Mesenchymal stem cell (in vitro differentiated cells and primary cell): ENCODE data around the gene ENDOU.
A peak's percentile ranks its signal among the peaks of the same experiment; 100 is the strongest.

ENCODE experiments used
- DNase-seq: peaks from one replicate; pipeline ENCODE4 v3.0.0-alpha.2; 2013
- H2AFZ ChIP-seq: one replicate; pipeline ENCODE4 v1.6.1; 2013; ENCODE audit warnings: low read depth, mild to moderate bottlenecking, control low read depth, inconsistent platforms, low read length, moderate library complexity
- H2AK5ac ChIP-seq: 2 replicates; pipeline ENCODE4 v1.6.1; 2013; ENCODE audit warnings: low read length, moderate library complexity, mild to moderate bottlenecking, inconsistent platforms; ENCODE audit not compliant: severe bottlenecking
- H2BK120ac ChIP-seq: one replicate; pipeline ENCODE4 v1.6.1; 2013; ENCODE audit warnings: low read depth, mild to moderate bottlenecking, inconsistent platforms, low read length, moderate library complexity
- H2BK12ac ChIP-seq, 2 experiments: one replicate each; pipeline ENCODE4 v1.6.1; 2013; ENCODE audit warnings: inconsistent platforms in 2 of 2, low read length in 2 of 2, mild to moderate bottlenecking in 2 of 2, moderate library complexity in 2 of 2, control low read depth in 1 of 2
- H2BK15ac ChIP-seq: one replicate; pipeline ENCODE4 v1.6.1; 2013; ENCODE audit warnings: mild to moderate bottlenecking, low read depth, inconsistent platforms; ENCODE audit not compliant: poor library complexity, severe bottlenecking
- H2BK5ac ChIP-seq: 2 replicates; pipeline ENCODE4 v1.6.1; 2013; ENCODE audit warnings: low read depth, mild to moderate bottlenecking, low read length, control low read depth, inconsistent platforms; ENCODE audit not compliant: poor library complexity, severe bottlenecking
- H3K14ac ChIP-seq, 2 experiments: one replicate each; pipeline ENCODE4 v1.6.1; 2013; ENCODE audit warnings: inconsistent platforms in 2 of 2, low read length in 2 of 2, control low read depth in 1 of 2, mild to moderate bottlenecking in 1 of 2, moderate library complexity in 1 of 2
- H3K18ac ChIP-seq, 2 experiments: one replicate each; pipeline ENCODE4 v1.6.1; 2013; ENCODE audit warnings: inconsistent platforms in 2 of 2, low read length in 2 of 2, control low read depth in 1 of 2, low read depth in 1 of 2, mild to moderate bottlenecking in 1 of 2
- H3K23ac ChIP-seq, 2 experiments: one replicate each; pipeline ENCODE4 v1.6.1; 2013; ENCODE audit warnings: inconsistent platforms in 2 of 2, low read length in 2 of 2, mild to moderate bottlenecking in 2 of 2, moderate library complexity in 2 of 2, control low read depth in 1 of 2
- H3K27ac ChIP-seq: 2 replicates; pipeline ENCODE4 v1.5.1; 2013; ENCODE audit warnings: mild to moderate bottlenecking, moderate library complexity, low read length, control low read depth, inconsistent platforms; ENCODE audit not compliant: poor library complexity, severe bottlenecking
- H3K27me3 ChIP-seq, 2 experiments: 2 replicates each; pipeline versions ENCODE4 v1.6.1 to v1.7.0; 2013; ENCODE audit warnings: low read length in 2 of 2, mild to moderate bottlenecking in 2 of 2, moderate library complexity in 2 of 2, control low read depth in 1 of 2, inconsistent platforms in 1 of 2; ENCODE audit not compliant: control insufficient read depth in 1 of 2, insufficient read depth in 1 of 2
- H3K36me3 ChIP-seq, 2 experiments: 2 replicates each; pipeline versions ENCODE4 v1.6.1 to v1.7.0; 2013; ENCODE audit warnings: low read length in 2 of 2, control low read depth in 1 of 2, inconsistent platforms in 1 of 2, low read depth in 1 of 2, mild to moderate bottlenecking in 1 of 2; ENCODE audit not compliant: insufficient read depth in 2 of 2, control insufficient read depth in 1 of 2
- H3K4ac ChIP-seq, 2 experiments: one replicate each; pipeline ENCODE4 v1.6.1; 2013; ENCODE audit warnings: inconsistent platforms in 2 of 2, low read length in 2 of 2, mild to moderate bottlenecking in 2 of 2, moderate library complexity in 2 of 2, control low read depth in 1 of 2, low read depth in 1 of 2
- H3K4me1 ChIP-seq: 2 replicates; pipeline ENCODE4 v1.6.1; 2013; ENCODE audit warnings: low read depth, low read length, control low read depth; ENCODE audit not compliant: control insufficient read depth, insufficient read depth
- H3K4me2 ChIP-seq: 2 replicates; pipeline ENCODE4 v1.6.1; 2013; ENCODE audit warnings: low read length, mild to moderate bottlenecking, inconsistent platforms; ENCODE audit not compliant: poor library complexity, severe bottlenecking
- H3K4me3 ChIP-seq, 2 experiments: 2 replicates each; pipeline versions ENCODE4 v1.5.1 to v1.7.0; 2013; ENCODE audit warnings: low read length in 2 of 2, mild to moderate bottlenecking in 2 of 2, control low read depth in 1 of 2, low read depth in 1 of 2; ENCODE audit not compliant: insufficient read depth in 1 of 2
- H3K79me1 ChIP-seq: replicated peaks from 2 replicates; pipeline ENCODE4 v1.6.1; 2013; ENCODE audit warnings: mild to moderate bottlenecking, control low read depth, low read length, inconsistent platforms; ENCODE audit not compliant: poor library complexity, severe bottlenecking
- H3K9ac ChIP-seq: 2 replicates; pipeline ENCODE4 v1.7.0; 2013; ENCODE audit warnings: mild to moderate bottlenecking, low read length, moderate library complexity
- H3K9me3 ChIP-seq: 2 replicates; pipeline ENCODE4 v1.7.0; 2013; ENCODE audit warnings: mild to moderate bottlenecking, low read length; ENCODE audit not compliant: control insufficient read depth
- H4K8ac ChIP-seq: one replicate; pipeline ENCODE4 v1.6.1; 2013; ENCODE audit warnings: inconsistent platforms, mild to moderate bottlenecking, low read length, moderate library complexity
- H4K91ac ChIP-seq: one replicate; pipeline ENCODE4 v1.6.1; 2013; ENCODE audit warnings: mild to moderate bottlenecking, low read length, inconsistent platforms
- WGBS: methylation state at CpG from one replicate; pipeline ENCODE4 v1.1.7; 2013; ENCODE audit warnings: mixed read lengths; 5-methylcytosine and 5-hydroxymethylcytosine counted together

ENDOU gene

DNA sequence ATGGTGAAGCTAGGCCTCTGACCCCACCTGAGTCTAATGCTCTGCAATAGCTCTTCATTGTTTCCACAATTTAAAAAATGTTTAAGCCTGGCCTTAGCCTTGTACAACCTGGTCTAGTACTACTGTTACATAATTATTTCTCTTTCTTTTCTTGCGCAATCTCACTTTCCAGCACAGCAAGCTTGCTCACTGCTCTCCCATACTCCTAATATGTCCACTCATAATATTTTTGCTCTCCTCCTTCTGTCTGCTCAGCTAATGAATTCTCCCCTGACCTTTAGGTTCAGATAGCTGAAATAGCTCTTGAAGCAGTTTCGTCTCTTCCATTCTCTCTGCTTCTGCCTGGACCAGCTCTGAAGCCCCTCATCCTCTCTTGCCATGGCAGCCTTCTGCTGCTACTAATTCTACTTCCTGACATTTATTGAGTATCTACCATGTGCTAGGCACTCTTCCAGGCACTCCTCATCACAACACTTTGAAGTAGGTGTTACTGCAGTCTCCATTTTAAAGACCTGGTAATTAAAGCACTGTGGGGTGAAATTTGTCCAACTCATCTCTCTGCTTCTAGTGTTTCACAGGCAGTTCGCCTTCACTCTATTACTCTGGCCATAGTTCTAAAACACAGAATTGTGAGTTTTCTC lies 44.9 kb upstream of the ENDOU start:
- Histone ChIP-seq H2AK5ac (peak overlapping the region; percentile 49), H2BK120ac (no peak overlapping the region)

GRCh38 chr12:47769234-47770085 lies 44.2 kb upstream of the ENDOU start:
- no peak overlapping the region for H3K4me2 ChIP-seq
- no peak overlapping the region for H2BK12ac ChIP-seq
- WGBS, result 88% methylated on average over 3 of the region's 4 CpGs
- no peak overlapping the region for H2AFZ ChIP-seq
- H3K9me3 ChIP-seq, result no peaks in the 10 kb centered on the region
- H3K9ac ChIP-seq, result no peak overlapping the region
- no peak overlapping the region for H4K8ac ChIP-seq
- H2AK5ac ChIP-seq, result peak overlapping the region; percentile 93
- H4K91ac ChIP-seq, result no peak overlapping the region
- no peak overlapping the region for H2BK120ac ChIP-seq
- H3K4me3 ChIP-seq, result no peak overlapping the region
- no peaks in the 10 kb centered on the region for H3K27me3 ChIP-seq
- H3K4me1 ChIP-seq, result peaks cover 36% of the 10 kb centered on the region
- H3K36me3 ChIP-seq, result no peaks in the 10 kb centered on the region
- no peak overlapping the region for H3K23ac ChIP-seq
- no peak overlapping the region for H2BK15ac ChIP-seq
- peak overlapping the region; percentile 66 for H3K27ac ChIP-seq
- DNase-seq, result no peak
- H3K18ac ChIP-seq, result no peak overlapping the region
- no peak overlapping the region for H2BK5ac ChIP-seq
- H3K14ac ChIP-seq, result no peak overlapping the region
- peaks cover 5% of the 10 kb centered on the region for H3K79me1 ChIP-seq
- no peak overlapping the region for H3K4ac ChIP-seq

More for the DNA sequence above, 44.9 kb upstream of the ENDOU start:
- peaks cover 9% of the 10 kb centered on the region for H3K79me1 ChIP-seq
- no peak overlapping the region for H3K9ac ChIP-seq
- H3K36me3 ChIP-seq, result no peaks in the 10 kb centered on the region
- H4K91ac ChIP-seq, result no peak overlapping the region
- no peaks in the 10 kb centered on the region for H3K9me3 ChIP-seq
- no peak overlapping the region for H3K23ac ChIP-seq
- no peak overlapping the region for H2BK5ac ChIP-seq
- H3K18ac ChIP-seq, result no peak overlapping the region
- H3K27me3 ChIP-seq, result no peaks in the 10 kb centered on the region
- no peak overlapping the region for H2AFZ ChIP-seq
- no peak for DNase-seq
- H4K8ac ChIP-seq, result no peak overlapping the region
- peaks cover 41% of the 10 kb centered on the region for H3K4me1 ChIP-seq
- H3K4ac ChIP-seq, result no peak overlapping the region
- 88% methylated on average over 3 of the region's 3 CpGs for WGBS
- H3K4me3 ChIP-seq, result no peak overlapping the region
- H3K14ac ChIP-seq, result no peak overlapping the region
- no peak overlapping the region for H3K4me2 ChIP-seq
- no peak overlapping the region for H2BK12ac ChIP-seq
- no peak overlapping the region for H3K27ac ChIP-seq
- H2BK15ac ChIP-seq, result no peak overlapping the region

DNA sequence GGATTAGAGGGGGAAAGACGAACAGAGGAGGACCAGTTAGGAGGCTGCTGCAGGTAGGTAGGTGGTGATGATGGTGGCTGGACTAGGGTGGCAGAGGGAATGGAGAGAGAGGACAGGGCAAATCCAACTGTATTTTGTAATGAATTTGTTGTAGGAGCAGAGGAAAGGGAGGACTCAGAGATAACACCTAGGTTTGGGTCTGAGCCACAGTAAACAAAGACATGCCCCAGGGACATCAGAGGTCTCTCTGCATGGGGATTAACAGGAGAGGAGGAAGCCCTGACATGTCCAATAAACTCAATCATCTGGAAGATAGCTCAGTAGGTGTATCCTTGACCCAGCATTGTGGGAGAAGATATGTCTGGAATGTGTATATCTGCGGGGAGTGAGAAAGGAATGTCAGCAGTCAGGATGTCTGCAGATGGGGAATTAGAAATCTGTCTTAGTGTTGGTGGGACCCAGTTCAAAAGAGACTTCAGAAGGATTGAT lies 43.1 kb upstream of the ENDOU start:
- Histone ChIP-seq H2AFZ (no peak overlapping the region), H2BK12ac (no peak overlapping the region), H2BK15ac (no peak overlapping the region), H3K36me3 (no peaks in the 10 kb centered on the region), H3K4me3 (no peak overlapping the region), H2BK120ac (no peak overlapping the region), H2BK5ac (no peak overlapping the region), H3K9me3 (no peaks in the 10 kb centered on the region), H3K9ac (no peak overlapping the region), H3K27ac (peak overlapping the region; percentile 85), H3K4me2 (peak overlapping the region; percentile 29), H3K23ac (no peak overlapping the region), H3K4me1 (peaks cover 41% of the 10 kb centered on the region), H3K27me3 (no peaks in the 10 kb centered on the region), H3K18ac (no peak overlapping the region), H3K4ac (no peak overlapping the region), H4K91ac (no peak overlapping the region), H3K14ac (no peak overlapping the region), H3K79me1 (no peaks in the 10 kb centered on the region), H2AK5ac (peak overlapping the region; percentile 59), H4K8ac (no peak overlapping the region)
- WGBS, result 47% methylated on average over 2 of the region's 2 CpGs
- no peak for DNase-seq

GRCh38 chr12:47767216-47767724 lies 42.0 kb upstream of the ENDOU start:
- H2AFZ ChIP-seq, result no peak overlapping the region
- H3K27ac ChIP-seq, result no peak overlapping the region
- peak overlapping the region; percentile 15 for H3K4me2 ChIP-seq
- H4K8ac ChIP-seq, result no peak overlapping the region
- H2BK5ac ChIP-seq, result no peak overlapping the region
- peak overlapping the region; percentile 68 for H2AK5ac ChIP-seq
- no peaks in the 10 kb centered on the region for H3K79me1 ChIP-seq
- WGBS, result 61% methylated on average over 4 of the region's 4 CpGs
- no peak overlapping the region for H3K18ac ChIP-seq
- H3K4ac ChIP-seq, result no peak overlapping the region
- peaks cover 45% of the 10 kb centered on the region for H3K4me1 ChIP-seq
- H3K14ac ChIP-seq, result no peak overlapping the region
- DNase-seq, result no peak
- no peak overlapping the region for H2BK12ac ChIP-seq
- no peaks in the 10 kb centered on the region for H3K27me3 ChIP-seq
- H3K36me3 ChIP-seq, result no peaks in the 10 kb centered on the region
- H4K91ac ChIP-seq, result no peak overlapping the region
- no peak overlapping the region for H2BK15ac ChIP-seq
- H3K9ac ChIP-seq, result no peak overlapping the region
- H3K4me3 ChIP-seq, result no peak overlapping the region
- no peak overlapping the region for H3K23ac ChIP-seq
- no peak overlapping the region for H2BK120ac ChIP-seq
- no peaks in the 10 kb centered on the region for H3K9me3 ChIP-seq
